GM19324 (cell line): ENCODE results near the gene KCNS3.

Experiments used
- ATAC-seq: cut with Tn5 transposase; IDR thresholded peaks from one replicate; pipeline ENCODE4 v1.9.1; 2021; ENCODE audit warnings: mild to moderate bottlenecking, moderate library complexity; ENCODE audit not compliant: unreplicated experiment, low FRiP score

KCNS3 gene

GRCh38 chr2:17876590-17876989 is 1.9 kb upstream of the KCNS3 start:
- no peak for ATAC-seq

GRCh38 chr2:17877811-17878280 is 621 bp upstream of the KCNS3 start:
- peak; percentile 17 for ATAC-seq

- ATAC-seq: no peak
Observed at GRCh38 chr2:17879137-17879912, 858 bp downstream of the KCNS3 start.

GRCh38 chr2:17879913-17880274 is 1.4 kb downstream of the KCNS3 start:
- ATAC-seq: no peak

GRCh38 chr2:17892770-17893534 is 14.5 kb downstream of the KCNS3 start:
- ATAC-seq: no peak

- no peak for ATAC-seq
Observed at GRCh38 chr2:17894005-17894404, 15.5 kb downstream of the KCNS3 start.

- no peak for ATAC-seq
Observed at GRCh38 chr2:17894556-17894955, 16.1 kb downstream of the KCNS3 start.

GRCh38 chr2:17899871-17900270 is 21.4 kb downstream of the KCNS3 start:
- no peak for ATAC-seq

GRCh38 chr2:17901246-17901645 is 22.8 kb downstream of the KCNS3 start:
- ATAC-seq: no peak

GRCh38 chr2:17910980-17911379 is 32.5 kb downstream of the KCNS3 start:
- no peak for ATAC-seq

GRCh38 chr2:17911491-17912260 is 33.2 kb downstream of the KCNS3 start:
- ATAC-seq: peak; percentile 37

- peak; percentile 98 for ATAC-seq
Observed at GRCh38 chr2:17912266-17912691, 33.8 kb downstream of the KCNS3 start.

- ATAC-seq: no peak
Observed at GRCh38 chr2:17915099-17915498, 36.6 kb downstream of the KCNS3 start.

- ATAC-seq: no peak
Observed at GRCh38 chr2:17915811-17916518, 37.5 kb downstream of the KCNS3 start.

- no peak for ATAC-seq
Observed at GRCh38 chr2:17916584-17916983, 38.1 kb downstream of the KCNS3 start.

- no peak for ATAC-seq
Observed at GRCh38 chr2:17918789-17919188, 40.3 kb downstream of the KCNS3 start.

GRCh38 chr2:17930773-17931172 is 52.3 kb downstream of the KCNS3 start:
- ATAC-seq: no peak

- ATAC-seq: no peak
Observed at GRCh38 chr2:17933256-17933655, 54.8 kb downstream of the KCNS3 start.

GRCh38 chr2:17934721-17935120 is 56.3 kb downstream of the KCNS3 start:
- no peak for ATAC-seq

GRCh38 chr2:17935242-17935885 is 56.9 kb downstream of the KCNS3 start:
- ATAC-seq: no peak
